Fibroblast of villous mesenchyme (primary cell): Measurements from ENCODE around the gene AK8. TPM values are rescaled to one million over a fixed set of nuclear protein-coding genes. Genes with fewer than 3 reads are reported as not detected.
"Not testable (repeated sequence)": the region's sequence is repeated elsewhere in the genome, so short reads cannot be mapped to it uniquely, and the experiment has no call there.

Experiments
- DNase-seq: peaks from one replicate; pipeline ENCODE4 v3.0.0-alpha.2; 2010; ENCODE audit warnings: low read depth
- H3K4me3 ChIP-seq: 2 replicates; pipeline ENCODE4 v1.5.1; 2011; ENCODE audit warnings: low read depth, mild to moderate bottlenecking, low read length
- total RNA-seq: library from RNA; depleted of rRNA; stranded (reverse); fragments of >200 nt; gene quantifications from 2 replicates; pipeline ENCODE4 v1.2.3, GENCODE V29; 2012
- TF ChIP-seq, protein P1 (sequence below): IDR thresholded peaks from 2 replicates; pipeline ENCODE4 v1.5.1; 2012; ENCODE audit warnings: low read depth, mild to moderate bottlenecking, low read length; ENCODE audit not compliant: insufficient read depth

The AK8 gene
- total RNA-seq, 1 donor: not detected

GRCh38 chr9:132723809-132724208, 154.3 kb downstream of the AK8 start:
- DNase-seq: no peak
- TF ChIP-seq, protein P1, sequence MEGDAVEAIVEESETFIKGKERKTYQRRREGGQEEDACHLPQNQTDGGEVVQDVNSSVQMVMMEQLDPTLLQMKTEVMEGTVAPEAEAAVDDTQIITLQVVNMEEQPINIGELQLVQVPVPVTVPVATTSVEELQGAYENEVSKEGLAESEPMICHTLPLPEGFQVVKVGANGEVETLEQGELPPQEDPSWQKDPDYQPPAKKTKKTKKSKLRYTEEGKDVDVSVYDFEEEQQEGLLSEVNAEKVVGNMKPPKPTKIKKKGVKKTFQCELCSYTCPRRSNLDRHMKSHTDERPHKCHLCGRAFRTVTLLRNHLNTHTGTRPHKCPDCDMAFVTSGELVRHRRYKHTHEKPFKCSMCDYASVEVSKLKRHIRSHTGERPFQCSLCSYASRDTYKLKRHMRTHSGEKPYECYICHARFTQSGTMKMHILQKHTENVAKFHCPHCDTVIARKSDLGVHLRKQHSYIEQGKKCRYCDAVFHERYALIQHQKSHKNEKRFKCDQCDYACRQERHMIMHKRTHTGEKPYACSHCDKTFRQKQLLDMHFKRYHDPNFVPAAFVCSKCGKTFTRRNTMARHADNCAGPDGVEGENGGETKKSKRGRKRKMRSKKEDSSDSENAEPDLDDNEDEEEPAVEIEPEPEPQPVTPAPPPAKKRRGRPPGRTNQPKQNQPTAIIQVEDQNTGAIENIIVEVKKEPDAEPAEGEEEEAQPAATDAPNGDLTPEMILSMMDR: no peak

DNA sequence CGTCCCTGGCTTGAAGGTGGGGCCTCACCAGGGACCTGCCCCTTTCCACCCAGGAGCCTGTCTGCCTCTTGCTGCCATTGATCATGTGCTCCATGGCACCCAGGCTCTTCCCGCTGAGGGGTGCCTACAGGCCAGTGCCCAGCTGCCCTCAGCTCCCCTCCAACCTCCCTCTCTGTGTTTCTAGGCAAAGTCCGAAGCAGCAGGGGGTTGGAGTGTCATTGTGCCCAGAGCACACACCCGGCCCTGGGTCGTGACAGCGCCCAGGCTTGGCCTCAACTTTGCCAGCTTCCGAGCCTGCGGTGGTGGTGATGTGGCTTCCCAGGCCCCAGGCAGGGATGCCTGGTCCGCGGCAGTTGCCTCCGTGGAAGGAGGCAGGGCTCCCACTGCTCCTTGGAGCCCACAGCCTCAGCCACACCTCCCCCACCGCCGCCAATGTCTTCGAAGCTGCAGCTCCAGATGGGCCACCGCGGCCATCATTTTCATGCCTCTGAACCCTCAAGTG, 155.5 kb downstream of the AK8 start:
- no peak overlapping the region for H3K4me3 ChIP-seq
- DNase-seq: no peak
- TF ChIP-seq, protein P1: no peak

More at GRCh38 chr9:132723809-132724208, 154.3 kb downstream of the AK8 start:
- no peak overlapping the region for H3K4me3 ChIP-seq

- TF ChIP-seq, protein P1: no peak
- no peak overlapping the region for H3K4me3 ChIP-seq
- DNase-seq: no peak
These were observed 156.4 kb downstream of the AK8 start for GRCh38 chr9:132721661-132722060.

- not testable (repeated sequence) for DNase-seq, H3K4me3 ChIP-seq
These were observed 159.6 kb downstream of the AK8 start for GRCh38 chr9:132718381-132718928.

DNA sequence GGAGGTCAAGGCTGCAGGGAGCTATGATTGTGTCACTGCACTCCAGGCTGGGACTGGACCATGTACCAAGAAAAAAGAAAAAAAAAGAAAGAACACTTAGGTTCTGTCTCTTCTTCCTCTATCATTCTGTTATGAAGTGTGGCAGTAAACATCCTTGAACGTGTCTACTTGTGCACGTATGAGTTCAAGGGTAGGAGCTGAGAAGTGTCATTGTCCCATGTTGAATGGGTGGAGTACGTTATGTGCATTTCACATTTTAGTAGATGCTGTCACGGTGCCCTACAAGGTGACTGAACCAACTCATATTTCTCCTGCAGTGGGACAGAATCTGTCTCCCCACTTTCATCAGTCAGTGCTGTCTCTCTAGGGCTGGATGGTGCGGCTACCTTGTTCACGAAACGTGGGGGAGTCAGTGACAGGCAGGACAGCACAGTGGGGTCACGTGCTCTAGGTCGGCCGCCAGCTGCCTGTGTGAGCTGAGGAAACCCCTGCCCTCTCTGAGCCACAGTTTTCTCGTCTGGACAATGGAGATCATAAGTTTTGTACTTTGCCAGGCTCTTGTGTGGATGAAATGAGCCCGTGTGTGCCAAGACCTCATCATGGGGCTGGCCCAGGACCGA, 160.6 kb downstream of the AK8 start:
- H3K4me3 ChIP-seq: no peak overlapping the region
- TF ChIP-seq, protein P1: no peak
- DNase-seq: no peak

GRCh38 chr9:132716007-132716406, 162.1 kb downstream of the AK8 start:
- no peak for DNase-seq
- TF ChIP-seq, protein P1: no peak
- H3K4me3 ChIP-seq: no peak overlapping the region

DNA sequence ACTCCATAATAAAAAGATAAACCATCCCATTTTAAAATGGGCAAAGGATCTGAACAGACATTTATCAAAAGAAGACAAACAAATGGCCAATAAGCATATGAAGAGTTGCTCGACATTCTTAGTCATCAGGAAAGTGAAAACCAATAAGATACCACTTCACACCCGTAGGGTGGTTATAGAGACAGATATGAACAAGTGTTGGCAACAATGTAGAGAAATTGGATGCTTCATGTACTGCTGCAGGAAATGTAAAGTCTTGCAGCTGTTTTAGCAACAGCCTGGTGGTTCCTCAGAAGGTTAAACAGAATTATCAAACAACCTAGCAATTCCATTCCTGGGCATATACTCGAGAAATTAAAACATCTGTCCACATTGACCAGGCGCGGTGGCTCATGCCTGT, 165.3 kb downstream of the AK8 start:
- no peak for DNase-seq
- TF ChIP-seq, protein P1: no peak
- H3K4me3 ChIP-seq: no peak overlapping the region
